WTC11 (cell line): ENCODE data around the gene MS4A15.
"Not testable (repeated sequence)": the region's sequence is repeated elsewhere in the genome, so short reads cannot be mapped to it uniquely, and the experiment has no call there.

Source experiments
- CTCF ChIP-seq: fragments of 200-600 bp; IDR thresholded peaks from 2 replicates; pipeline ENCODE4 v1.8.0; 2022; ENCODE audit warnings: antibody characterized with exemption
- GABPB1 ChIP-seq: sonication (generic); formaldehyde crosslinking; IDR thresholded peaks from 2 replicates; pipeline ENCODE4 v1.8.1; 2023; ENCODE audit warnings: mild to moderate bottlenecking, missing genetic modification reagents
- GTF2I ChIP-seq: fragments of 250-450 bp; sonication (Bioruptor Pico); conservative IDR thresholded peaks from 2 replicates; pipeline ENCODE4 v1.4.0; 2021; ENCODE audit warnings: mild to moderate bottlenecking
- MAX ChIP-seq: sonication (generic); formaldehyde crosslinking; IDR thresholded peaks from 2 replicates; pipeline ENCODE4 v1.8.0; 2022; ENCODE audit warnings: mild to moderate bottlenecking, missing genetic modification reagents
- TEAD4 ChIP-seq: sonication (generic); formaldehyde crosslinking; IDR thresholded peaks from 2 replicates; pipeline ENCODE4 v1.8.0; 2022; ENCODE audit warnings: mild to moderate bottlenecking, missing genetic modification reagents
- ZNF121 ChIP-seq: sonication (generic); formaldehyde crosslinking; IDR thresholded peaks from 2 replicates; pipeline ENCODE4 v1.8.0; 2023; ENCODE audit warnings: missing genetic modification reagents
- ZNF263 ChIP-seq: sonication (generic); formaldehyde crosslinking; IDR thresholded peaks from 2 replicates; pipeline ENCODE4 v1.8.1; 2022; ENCODE audit warnings: low read depth, mild to moderate bottlenecking, moderate library complexity, missing genetic modification reagents
- ZNF416 ChIP-seq: fragments of 250-450 bp; sonication (Bioruptor Pico); IDR thresholded peaks from 2 replicates; pipeline ENCODE4 v1.9.0; 2021; ENCODE audit warnings: mild to moderate bottlenecking, inconsistent platforms
- ZNF512 ChIP-seq: sonication (generic); formaldehyde crosslinking; IDR thresholded peaks from 2 replicates; pipeline ENCODE4 v1.8.1; 2022; ENCODE audit warnings: missing genetic modification reagents, borderline replicate concordance

GRCh38 chr11:60758671-60759070 lies 2.0 kb downstream of the MS4A15 start:
- TF ChIP-seq CTCF; ZNF416 (CRISPR knock-in tag); ZNF512 (CRISPR knock-in tag); GABPB1 (CRISPR knock-in tag); ZNF121 (CRISPR knock-in tag); TEAD4 (CRISPR knock-in tag); GTF2I (CRISPR knock-in tag); MAX (CRISPR knock-in tag); ZNF263 (CRISPR knock-in tag): not testable (repeated sequence)
